ENCODE measurements around the gene RAB3GAP2.

DNA sequence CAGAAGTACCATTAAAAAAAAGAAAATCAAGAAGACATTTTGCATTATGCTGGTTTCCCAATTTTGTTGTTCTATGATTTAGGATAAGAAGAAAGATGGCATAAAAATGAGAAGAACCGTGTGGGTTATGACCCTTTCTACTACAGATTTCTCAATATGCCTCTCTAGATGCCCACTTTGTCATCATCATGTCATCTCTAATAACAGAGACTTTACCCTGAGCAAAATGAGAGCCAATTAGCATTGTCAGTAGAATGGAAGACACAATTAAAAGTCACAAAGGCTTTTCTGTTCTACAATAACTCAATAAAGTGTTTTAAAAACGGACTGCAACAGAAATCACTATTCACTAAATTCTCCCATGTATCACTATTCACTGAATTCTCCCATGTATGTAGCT lies 85.5 kb downstream of the RAB3GAP2 start:
- TF ChIP-seq POLR2AphosphoS5 (IDR thresholded peaks at IDR 0.05; ENCODE audit: borderline replicate concordance, low read depth, low read length) (no peak), EZH2 (IDR thresholded peaks at IDR 0.05) (no peak)

All from SK-N-MC (cell line).